ENCODE data around the gene HMX2.
"Not testable (repeated sequence)": the region's sequence is repeated elsewhere in the genome, so short reads cannot be mapped to it uniquely, and the experiment has no call there.

HMX2 gene

DNA sequence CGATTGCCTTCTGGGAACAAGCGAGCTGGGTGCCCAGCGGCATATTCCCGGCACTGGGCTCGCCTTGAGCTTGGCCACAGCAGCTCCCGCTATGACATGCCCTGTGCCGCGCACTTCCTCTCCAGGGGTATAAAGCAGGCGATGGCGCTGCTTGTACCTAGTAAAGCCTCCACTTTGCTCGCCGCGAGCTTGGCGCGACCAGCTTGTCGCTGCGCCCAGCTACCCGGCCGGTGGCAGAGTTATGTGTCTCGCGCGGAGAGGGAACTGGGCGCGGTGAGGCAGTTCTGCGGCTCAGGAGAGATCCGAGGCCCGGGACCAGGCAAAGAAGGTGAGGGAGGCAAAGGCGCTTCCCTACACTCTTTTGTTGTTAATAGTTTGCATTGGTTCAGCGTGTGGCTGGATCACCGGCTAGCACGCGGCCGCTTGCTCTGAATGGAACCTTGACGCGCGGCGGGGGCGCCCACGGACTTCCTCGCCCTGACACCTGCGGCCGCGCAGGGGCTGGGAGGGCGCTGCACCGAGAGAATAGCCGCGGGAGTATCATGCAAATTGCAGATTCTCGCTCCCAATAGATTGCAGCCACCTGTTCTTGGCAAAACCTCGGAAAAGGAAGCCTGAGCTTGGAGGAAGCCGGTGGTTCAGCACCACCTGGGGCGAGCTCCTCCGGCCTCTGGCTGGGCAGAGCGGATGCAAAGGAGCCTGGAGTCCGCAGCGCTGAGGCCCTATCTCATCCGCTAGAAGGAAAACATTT is 3.2 kb downstream of the HMX2 start:
- no peak for DNase-seq (ENCODE audit: low read depth in 3 of 3)

DNA sequence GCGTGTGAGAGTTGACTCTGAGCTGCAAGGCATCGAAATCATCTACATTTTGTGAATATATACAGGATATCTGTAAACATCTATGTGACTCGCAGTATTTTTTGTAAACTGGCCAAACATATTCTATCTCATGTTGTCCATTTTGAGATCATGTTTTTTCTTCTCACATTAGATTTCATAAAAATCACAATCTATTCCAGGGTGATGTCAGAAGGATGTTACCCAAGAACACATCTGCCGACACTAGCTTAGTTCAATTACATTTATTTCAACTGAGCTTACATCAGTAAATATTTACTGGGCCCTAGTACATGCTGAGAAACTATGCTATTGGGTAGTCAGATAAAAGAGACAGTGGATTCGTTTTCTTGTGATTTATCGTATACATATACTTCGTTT is 3.8 kb downstream of the HMX2 start:
- no peak for DNase-seq (ENCODE audit: low read depth in 3 of 3)

DNA sequence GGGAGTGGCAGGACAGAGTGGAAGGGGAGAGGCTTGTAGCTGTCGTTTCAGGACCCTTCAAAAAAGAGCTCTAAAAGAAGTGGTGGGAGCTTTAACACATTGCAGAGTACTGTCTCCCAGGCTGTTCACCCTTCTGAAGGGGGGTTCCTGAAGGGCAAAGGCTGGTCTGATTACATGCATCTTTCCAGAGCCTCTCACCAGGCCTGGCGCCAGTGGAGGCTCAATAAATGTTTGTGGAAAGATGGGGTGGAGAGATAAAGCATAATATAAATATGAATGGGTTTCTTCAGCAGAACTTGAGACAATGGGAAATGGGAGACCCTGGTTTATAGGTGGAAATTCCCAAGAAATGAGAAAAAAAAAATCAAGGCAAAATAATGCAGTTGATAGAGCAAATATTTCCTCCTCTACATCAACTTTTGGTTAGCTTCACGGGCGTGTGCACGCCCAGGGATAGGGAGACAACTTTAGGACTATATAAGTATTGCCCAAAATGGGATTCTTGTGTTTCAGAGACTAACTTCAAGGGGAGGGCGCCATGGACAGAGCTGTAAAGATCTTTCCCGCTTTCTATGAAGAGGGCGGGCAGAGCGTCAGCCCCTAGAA is 5.7 kb downstream of the HMX2 start:
- no peak for DNase-seq (ENCODE audit: low read depth in 3 of 3)

DNA sequence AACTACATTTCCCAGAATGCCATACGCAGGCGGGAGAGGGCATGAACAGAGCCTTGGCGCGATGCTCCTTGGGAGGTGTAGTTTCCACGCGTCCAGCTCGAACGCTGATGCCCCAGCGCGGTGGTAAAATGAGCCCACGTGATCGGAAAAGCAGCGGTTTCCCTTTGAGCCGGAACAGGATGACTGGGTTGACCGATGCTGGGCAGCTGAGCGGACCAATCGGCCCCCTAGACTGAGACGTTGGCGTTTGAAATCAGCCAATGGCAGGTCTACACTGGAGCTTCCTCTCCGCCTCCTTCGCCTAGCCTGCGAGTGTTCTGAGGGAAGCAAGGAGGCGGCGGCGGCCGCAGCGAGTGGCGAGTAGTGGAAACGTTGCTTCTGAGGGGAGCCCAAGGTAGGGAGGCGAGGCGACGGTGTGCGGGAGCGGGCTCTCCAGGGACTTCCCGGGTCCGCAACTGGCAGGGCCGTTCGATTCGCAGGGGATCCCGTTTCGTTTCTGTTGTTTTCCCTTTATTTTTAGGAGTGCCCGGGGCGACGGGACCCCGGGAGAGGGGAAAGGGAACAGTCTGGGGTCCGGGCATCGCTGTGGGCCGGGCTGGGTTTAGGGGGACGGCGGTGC is 6.3 kb downstream of the HMX2 start, which contains the start of gene BUB3:
TSS of gene BUB3 (plus strand) at position 311 of the 619 bp plus-strand sequence. CDS start 516 bp downstream, outside the sequence.
- DNase-seq (ENCODE audit: low read depth in 3 of 3): peak; percentile 88 to 94 (median 93)

DNA sequence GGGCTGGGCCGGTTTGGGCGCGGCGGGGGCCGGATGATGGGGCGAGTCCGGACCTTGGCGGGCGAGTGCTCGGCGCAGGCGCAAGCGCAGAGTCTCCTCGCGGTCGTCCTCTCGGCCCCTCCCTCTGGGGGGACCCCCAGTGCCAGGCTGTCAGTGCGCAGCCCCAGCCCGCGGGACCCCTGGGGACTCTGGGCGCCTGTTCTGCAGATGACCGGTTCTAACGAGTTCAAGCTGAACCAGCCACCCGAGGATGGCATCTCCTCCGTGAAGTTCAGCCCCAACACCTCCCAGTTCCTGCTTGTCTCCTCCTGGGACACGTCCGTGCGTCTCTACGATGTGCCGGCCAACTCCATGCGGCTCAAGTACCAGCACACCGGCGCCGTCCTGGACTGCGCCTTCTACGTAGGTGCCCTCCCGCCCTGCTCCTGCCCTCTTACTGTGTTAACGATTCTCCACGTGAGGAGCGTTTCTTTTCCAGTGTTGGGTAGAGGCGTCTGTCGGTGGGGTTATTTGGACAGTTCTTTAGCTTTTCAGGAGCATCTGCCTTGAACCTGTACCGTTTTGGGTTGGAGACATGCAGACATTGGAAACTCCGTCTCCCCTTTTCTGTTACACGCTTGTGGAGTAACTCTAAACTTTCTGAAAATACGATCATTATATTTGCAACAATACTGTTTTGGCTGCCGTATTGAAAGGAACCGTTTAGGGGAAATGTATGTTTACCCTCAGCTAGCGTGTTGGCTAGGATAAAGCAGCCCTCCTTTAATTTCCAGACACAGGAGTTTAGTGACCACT is 7.0 kb downstream of the HMX2 start:
- peak in 1 of 3 experiments; percentile 51 for DNase-seq (ENCODE audit: low read depth in 3 of 3)

DNA sequence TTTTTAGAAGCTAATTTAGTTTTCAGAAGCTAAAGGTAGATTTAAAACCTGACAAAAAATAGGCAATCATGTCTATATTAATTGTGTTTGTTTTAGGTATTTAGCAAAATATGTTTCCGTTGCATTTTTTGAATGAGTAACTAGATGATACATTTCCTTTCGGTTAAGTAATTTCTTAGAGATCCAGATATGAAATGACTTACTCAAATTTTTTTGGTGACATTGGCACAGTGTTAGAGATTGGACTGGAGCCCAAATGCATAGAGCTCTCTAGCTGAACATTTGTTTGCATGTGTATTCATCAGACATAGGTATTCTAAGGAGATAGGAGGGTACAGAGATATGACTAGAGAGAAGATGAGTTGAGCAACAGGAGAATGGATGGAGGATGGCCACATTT is 8.1 kb downstream of the HMX2 start:
- DNase-seq (ENCODE audit: low read depth in 3 of 3): no peak

DNA sequence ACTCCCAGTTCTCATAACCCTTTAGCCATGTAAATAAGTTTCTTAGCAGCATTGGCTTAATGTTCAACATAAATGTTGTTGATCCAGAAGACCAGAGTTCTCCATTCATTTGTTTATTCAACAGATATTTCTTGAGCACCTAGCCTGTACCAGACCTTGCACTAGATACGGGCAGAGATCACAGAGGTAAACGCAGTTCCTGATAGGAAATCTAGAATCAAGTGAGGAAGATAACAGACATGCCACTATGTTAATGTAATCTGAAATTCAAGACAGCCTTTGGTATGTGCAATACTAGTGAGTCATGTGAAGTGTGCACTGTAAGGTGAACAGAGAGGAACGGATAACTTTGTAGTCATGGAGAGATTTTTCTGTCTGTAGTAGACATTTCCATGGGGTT is 9.3 kb downstream of the HMX2 start:
- DNase-seq (ENCODE audit: low read depth in 3 of 3): no peak

DNA sequence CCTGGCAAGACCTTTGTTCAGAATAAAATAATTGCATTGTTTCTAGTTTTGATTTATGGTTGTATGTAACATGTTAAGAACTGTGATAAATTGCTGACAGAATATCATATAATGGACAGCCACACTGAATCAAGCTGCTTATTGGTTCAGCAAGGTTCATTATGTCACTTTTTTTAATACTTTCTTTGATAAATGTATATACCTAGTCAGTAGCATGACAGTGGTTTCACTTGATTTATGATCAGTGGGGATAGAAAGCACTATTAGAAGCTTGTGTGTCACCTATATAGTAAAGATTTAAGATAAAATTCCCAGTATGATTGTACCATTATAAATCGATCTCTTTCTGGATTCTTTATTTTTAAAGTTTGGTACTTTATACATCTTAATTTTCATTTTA is 10.7 kb downstream of the HMX2 start:
- no peak for DNase-seq (ENCODE audit: low read depth in 3 of 3)

DNA sequence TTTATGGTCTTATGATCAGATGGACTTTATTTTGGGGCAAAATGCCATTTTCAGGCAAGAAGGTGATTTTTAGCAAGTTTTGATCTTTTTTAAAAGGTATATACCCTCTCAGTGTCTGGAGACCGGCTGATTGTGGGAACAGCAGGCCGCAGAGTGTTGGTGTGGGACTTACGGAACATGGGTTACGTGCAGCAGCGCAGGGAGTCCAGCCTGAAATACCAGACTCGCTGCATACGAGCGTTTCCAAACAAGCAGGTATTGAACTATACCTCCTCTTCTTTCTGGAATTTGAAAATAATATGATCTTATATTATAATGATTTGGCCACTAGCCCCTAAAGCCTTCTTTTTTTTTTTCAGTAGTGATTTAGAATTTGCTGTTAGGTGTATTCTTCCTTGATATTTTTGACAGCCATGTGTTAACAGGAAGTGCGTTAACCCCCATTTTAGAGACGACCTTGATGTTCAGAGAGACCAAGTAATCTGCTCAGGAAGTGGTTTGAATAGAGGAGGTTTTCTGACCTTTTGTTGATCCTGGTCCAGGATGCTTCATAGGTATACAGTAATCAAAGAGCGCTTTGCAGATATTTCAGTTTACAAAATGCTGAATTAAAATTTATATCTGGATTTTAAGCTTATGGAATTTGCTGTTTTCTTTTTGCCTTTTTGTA is 12.5 kb downstream of the HMX2 start:
- DNase-seq (ENCODE audit: low read depth in 3 of 3): no peak

DNA sequence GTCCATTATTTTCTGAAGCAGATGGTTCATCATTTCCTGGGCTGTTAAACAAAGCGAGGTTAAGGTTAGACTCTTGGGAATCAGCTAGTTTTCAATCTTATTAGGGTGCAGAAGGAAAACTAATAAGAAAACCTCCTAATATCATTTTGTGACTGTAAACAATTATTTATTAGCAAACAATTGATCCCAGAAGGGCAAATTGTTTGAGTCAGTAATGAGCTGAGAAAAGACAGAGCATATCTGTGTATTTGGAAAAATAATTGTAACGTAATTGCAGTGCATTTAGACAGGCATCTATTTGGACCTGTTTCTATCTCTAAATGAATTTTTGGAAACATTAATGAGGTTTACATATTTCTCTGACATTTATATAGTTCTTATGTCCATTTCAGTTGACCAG is 16.4 kb downstream of the HMX2 start:
- DNase-seq (ENCODE audit: low read depth in 3 of 3): no peak

DNA sequence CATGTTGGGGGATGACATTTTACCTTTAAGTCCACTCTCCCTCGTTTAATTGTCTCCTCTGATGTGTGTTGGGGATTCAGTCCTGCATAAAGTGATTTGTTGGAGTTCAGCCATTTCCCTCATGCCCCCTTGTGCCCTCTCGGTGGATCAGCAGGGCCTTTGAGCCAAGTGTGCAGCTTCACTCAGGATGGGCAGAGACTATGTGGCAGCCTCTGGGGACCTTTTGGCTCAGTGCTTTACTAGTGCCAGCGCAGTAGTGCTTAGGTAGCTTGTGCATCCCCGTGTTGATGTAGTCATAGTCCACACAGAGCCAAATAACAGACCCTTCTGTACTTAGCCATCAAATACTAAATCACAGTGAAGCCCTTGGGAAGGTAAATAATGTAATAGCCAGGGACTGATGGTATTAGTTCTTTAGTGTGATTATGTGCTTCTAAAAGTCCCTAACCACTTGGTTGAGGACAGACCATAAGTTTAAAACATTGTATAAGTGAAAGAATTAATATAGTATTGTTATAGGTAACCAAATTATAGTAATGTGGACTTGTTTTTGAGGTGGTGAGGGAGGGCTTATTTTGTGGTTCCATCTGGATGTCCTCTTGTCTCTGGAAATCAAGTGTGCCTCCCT is 17.6 kb downstream of the HMX2 start:
- no peak for DNase-seq (ENCODE audit: low read depth in 3 of 3)

DNA sequence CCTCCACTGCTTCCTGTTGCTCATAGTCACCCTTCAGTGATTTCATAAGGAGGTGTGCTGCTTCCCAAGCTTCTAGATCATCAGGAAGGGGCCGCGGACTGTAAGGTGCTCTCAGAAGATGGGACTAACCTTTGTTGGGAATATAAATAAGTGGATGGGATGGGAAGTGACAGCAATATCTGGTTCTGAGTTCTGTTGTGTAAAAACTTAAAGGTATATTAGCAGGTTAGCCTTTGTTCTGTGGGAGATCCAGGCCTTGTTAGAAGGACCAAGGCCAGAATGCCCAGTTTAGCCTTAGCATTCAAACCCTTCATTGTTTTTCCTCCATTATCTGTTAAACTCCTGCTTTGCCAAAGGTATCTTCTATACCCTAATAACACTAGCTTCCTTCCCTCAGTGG is 18.7 kb downstream of the HMX2 start:
- no peak for DNase-seq (ENCODE audit: low read depth in 3 of 3)

DNA sequence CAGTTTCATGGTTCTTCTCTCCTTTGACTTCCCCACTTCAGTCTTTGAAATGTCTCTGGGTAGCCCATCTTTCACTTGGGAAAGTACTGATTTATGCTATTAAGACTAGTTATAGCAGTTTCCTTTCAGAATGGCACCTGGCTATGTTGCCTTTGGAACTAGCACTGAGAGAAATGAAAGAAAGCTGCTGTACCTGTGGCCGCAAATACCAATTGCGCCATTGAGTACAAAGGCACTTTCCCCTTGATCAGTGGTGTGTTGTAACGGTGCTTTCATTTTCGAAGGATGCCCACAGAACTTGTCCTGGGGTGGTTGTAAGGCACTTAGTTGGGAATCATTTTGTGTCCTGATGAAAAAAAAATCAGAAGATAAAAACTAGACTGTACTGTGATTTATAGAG is 23.0 kb downstream of the HMX2 start:
- DNase-seq (ENCODE audit: low read depth in 3 of 3): no peak

DNA sequence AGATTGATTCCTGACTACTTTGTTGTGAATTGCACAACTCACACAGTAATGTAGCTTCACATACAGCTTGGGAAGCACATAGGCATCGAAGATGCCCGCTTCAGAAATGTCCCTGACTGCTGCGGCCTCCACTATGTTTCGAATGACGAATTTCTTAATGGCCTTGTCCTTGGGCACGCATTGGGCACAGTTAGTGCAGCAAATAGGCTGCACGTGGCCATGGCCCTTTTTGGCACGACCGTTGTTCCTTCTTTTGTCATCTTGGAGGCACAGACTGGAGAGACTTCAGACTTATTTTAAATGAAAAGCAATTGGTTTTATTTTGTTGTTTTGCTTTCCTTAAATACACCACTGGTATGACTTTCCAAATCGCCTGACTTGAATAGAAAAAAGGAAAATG is 23.7 kb downstream of the HMX2 start:
- DNase-seq (ENCODE audit: low read depth in 3 of 3): not testable (repeated sequence)

DNA sequence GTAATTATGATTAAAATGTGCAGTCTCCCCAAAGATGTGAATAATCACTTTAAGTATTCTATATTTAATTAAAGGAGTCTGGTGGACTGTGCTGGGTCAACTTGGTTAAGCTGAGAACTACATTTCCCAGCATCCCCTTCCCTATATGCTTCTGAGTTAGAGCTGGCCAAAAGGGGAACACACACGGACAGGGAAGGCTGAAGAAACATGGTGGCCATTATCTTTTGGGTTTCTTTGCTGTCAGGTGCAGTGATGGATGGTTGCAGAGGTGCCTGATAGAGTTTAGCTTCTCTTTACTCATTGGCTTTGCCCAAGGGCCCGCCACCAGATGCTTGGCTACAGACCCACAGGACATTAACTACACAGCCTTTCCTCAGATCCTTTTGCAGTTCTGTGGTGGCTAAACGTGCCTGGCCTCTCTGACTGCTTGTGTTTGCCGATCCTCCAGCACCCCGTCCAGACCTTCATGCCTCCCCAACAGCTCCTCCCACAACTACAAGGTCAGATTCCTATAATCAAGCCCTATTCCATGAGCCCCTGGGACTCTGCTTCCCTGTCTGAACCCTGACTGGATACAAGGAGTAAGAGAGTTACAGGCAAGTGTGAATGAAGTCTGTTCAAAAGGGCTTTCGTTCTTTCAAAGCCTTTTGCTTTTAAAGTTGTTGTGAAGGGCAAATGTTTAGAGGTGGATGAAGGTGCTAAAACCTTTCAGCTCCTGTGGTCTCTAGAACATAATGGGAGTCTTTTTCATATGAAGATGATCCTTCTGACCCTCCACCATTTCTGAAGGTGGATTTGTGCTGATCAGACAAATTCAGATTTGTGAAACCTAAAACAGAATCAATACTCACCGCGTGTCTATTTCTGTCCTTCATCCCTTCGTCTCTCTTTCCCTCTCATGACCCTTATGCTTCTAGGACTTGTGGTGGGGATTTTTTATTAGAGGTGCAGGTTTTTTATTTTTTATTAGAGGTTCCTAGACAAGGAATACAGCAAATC is 27.8 kb downstream of the HMX2 start:
- no peak for DNase-seq (ENCODE audit: low read depth in 3 of 3)

DNA sequence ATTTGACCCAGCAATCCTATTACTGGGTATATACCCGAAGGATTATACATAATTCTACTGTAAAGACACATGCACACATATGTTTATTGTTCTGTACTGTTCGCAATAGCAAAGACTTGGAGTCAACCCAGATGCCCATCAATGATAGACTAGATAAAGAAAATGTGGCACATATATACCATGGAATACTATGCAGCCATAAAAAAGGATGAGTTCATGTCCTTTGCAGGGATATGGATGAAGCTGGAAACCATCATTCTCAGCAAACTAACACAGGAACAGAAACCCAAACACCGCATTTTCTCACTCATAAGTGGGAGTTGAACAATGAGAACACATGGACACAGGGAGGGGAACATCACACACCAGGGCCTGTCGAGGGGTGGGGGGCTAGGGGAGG is 30.5 kb downstream of the HMX2 start:
- DNase-seq (ENCODE audit: low read depth in 3 of 3): not testable (repeated sequence)

DNA sequence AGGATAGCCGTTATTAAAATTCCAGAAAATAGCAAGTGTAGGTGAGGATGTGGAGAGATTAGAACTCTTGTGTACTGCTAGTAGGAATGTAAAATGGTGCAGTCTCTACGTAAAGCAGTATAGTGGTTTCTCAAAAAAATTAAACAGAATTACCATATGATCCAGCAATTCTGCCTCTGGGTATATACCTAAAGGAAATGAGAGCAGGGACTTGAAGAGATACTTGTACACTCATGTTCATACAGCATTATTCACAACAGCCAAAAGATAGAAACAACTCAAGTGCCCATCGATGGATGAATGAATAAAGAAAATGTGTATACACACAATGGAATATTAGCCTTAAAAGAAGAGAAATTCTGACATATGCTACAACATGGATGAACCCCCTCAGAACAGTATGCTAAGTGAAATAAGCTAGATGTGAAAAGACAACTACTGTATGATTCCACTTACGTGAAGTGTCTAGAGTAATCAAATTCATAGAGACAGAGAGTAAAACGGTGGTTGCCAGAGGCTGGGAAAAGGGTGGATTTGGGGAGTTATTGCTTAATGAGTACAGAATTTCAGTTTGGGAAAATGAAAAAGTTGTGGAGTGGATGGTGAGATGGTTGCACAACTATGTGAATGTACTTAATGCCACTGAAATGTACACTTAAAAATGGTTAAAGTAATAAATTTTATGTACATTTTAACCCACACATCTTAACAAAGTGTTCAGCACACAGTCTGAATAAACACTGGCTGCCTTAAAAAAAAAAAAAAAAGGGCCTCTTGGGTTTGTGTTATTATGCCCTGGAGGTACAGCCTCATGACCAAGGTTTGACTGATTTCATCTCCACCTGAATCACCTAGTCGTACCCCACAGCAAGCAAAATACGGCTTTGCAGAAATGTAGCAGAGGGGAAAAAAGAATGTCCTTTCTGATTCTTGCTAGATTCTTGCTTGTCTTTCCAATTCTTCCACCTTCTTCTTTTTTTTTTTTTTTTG is 32.5 kb downstream of the HMX2 start:
- DNase-seq (ENCODE audit: low read depth in 3 of 3): no peak

DNA sequence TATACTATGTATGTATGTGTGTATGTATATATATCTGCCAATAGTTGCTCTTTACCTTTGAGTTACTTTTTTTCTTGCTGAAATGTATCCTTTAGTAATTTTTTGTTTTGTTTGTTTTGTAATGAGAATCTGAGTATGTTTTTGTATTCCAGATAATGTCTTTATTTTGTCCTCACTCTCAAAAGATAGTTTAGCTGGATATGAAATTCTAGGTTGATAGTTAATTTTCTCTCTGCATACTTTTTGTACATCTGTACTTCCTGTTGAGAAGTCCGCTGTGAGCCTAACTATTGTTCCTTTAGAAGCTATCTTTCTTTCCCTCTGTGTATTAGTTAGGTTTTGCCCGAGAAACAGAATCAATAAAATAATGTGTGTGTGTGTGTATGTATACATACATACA is 35.8 kb downstream of the HMX2 start:
- no peak for DNase-seq (ENCODE audit: low read depth in 3 of 3)

DNA sequence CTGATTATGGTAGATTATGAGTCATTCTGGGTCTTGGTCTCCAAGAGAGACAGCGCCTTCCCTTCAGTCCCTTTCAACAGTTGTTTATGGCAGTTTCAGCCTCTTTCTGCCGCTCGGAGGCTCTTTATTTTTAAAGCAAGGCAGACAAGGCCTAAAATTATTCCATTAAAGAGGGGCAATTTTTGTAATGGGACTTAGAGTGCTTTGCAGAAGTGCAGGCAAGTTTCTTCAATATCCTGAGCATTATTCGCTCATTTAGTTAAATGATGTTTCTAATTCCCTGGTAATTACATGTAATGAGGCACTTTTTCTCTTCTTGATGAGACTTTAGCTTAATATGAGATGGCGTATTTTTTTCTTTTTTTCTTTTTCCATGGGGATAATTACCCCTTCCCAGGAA is 39.8 kb downstream of the HMX2 start:
- no peak for DNase-seq (ENCODE audit: low read depth in 3 of 3)
